ENCODE measurements around the gene SMIM38.

The SMIM38 gene

GRCh38 chr11:69161117-69161407 is 5.3 kb downstream of the SMIM38 start:
- no peak for TF ChIP-seq CTCF (IDR thresholded peaks at IDR 0.05; ENCODE audit: low read depth, low read length)
- H3K4me3 ChIP-seq (ENCODE audit: low read depth, low read length) = no peak overlapping the region

DNA sequence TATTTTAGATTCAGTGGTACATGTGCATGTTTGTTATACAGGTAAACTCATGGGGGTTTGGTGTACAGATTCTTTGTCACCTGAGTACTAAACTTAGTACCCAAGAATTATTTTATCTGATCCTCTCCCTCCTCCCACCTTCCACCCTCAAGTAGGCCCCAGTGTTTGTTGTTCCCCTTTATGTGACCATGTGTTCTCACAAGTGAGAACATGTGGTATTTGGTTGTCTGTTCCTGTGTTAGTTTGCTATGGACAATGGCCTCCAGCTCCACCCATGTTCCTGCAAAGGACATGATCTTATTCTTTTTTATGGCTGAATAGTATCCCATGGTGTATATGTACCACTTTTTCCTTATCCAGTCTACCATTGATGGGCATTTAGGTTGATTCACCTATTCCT is 6.8 kb downstream of the SMIM38 start:
- no peak for TF ChIP-seq CTCF (IDR thresholded peaks at IDR 0.05; ENCODE audit: low read depth, low read length)
- H3K4me3 ChIP-seq (ENCODE audit: low read depth, low read length) = no peak overlapping the region

DNA sequence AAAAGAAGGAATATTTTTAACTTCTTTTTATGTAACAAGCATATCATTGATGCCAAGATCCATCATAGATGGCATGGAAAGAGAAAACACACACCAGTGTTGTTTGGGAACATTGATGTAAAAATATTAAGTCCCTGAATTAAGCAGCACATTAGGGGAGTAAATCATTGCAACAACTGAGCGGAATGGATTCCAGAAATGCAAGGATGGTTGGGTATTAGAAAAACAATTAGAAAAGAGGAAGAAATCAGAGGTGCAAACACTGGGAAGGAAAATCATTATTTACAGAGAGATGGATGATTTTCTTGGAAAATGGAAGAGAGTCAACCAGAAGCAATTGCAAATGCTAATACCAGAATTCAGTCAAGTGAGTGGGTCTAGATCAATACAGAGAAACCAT is 8.1 kb downstream of the SMIM38 start:
- TF ChIP-seq CTCF (IDR thresholded peaks at IDR 0.05; ENCODE audit: low read depth, low read length) = no peak
- H3K4me3 ChIP-seq (ENCODE audit: low read depth, low read length) = no peak overlapping the region

DNA sequence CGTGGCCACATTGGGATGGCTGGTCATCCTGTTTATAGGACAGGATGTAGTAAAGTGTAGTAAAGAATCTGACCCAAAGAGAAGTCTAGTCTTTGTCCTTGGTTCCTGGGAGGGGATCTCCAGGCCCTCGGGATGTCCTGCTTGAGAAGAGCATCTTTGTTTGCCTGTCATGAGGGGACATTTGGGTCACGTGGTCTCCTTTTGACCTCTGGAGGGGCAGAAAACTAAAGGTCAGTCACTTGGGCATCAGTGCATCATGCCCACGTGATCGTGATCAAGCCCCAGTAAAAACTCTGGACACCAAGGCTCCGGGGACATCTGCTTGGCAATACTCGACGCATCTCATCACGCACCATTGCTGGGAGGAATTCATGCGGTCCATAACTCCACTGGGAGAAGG is 9.1 kb downstream of the SMIM38 start:
- TF ChIP-seq CTCF (IDR thresholded peaks at IDR 0.05; ENCODE audit: low read depth, low read length) = no peak
- no peak overlapping the region for H3K4me3 ChIP-seq (ENCODE audit: low read depth, low read length)

DNA sequence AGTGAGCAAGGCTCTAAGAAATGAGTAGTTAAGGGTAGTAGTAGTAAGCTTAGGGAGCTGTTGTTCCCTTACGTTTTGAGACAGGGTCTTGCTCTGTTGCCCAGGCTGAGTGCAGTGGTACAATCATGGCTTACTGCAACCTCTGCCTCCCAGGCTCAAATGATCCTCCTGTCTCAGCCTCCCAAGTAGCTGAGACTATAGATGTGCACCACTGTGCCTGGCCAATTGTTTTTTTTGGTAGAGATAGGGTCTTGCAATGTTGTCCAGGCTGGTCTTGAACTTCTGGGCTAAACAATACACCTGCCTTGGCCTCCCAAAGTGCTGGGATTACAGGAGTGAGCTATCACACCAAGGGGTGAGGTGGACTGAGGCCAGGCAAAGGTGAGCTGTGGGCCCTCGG is 10.0 kb downstream of the SMIM38 start:
- no peak overlapping the region for H3K4me3 ChIP-seq (ENCODE audit: low read depth, low read length)
- no peak for TF ChIP-seq CTCF (IDR thresholded peaks at IDR 0.05; ENCODE audit: low read depth, low read length)

GRCh38 chr11:69166218-69167115 is 10.7 kb downstream of the SMIM38 start:
- no peak for TF ChIP-seq CTCF (IDR thresholded peaks at IDR 0.05; ENCODE audit: low read depth, low read length)
- H3K4me3 ChIP-seq (ENCODE audit: low read depth, low read length) = no peak overlapping the region

- TF ChIP-seq CTCF (IDR thresholded peaks at IDR 0.05; ENCODE audit: low read depth, low read length) = no peak
- H3K4me3 ChIP-seq (ENCODE audit: low read depth, low read length) = no peak overlapping the region
Observed at GRCh38 chr11:69167130-69167915, 11.6 kb downstream of the SMIM38 start.

Data from WI38 (cell line).